OCI-LY3 (cell line): Measurements from ENCODE around the gene STAT3.

Experiments used
- H2AFZ ChIP-seq: fragments of 200-600, 300-600 bp; shearing (Covaris generic); 2 replicates; pipeline ENCODE4 v1.6.0; 2014; ENCODE audit warnings: antibody characterized with exemption, low read depth, low read length
- H3K27ac ChIP-seq: fragments of 200-600, 300-600 bp; sonication (generic); 2 replicates; pipeline ENCODE4 v1.5.1; 2014; ENCODE audit warnings: mild to moderate bottlenecking, low read length, moderate library complexity, mixed read lengths
- H3K27me3 ChIP-seq: fragments of 200-600, 300-600 bp; sonication (generic); 2 replicates; pipeline ENCODE4 v1.6.1; 2014; ENCODE audit warnings: low read depth, low read length, mixed read lengths
- H3K36me3 ChIP-seq: fragments of 200-600, 300-600 bp; sonication (generic); replicated peaks from 2 replicates; pipeline ENCODE3; 2014; ENCODE audit warnings: low read depth, low read length, mixed read lengths
- H3K4me1 ChIP-seq: fragments of 300-600, 200-600 bp; sonication (generic); 2 replicates; pipeline ENCODE4 v1.6.1; 2014; ENCODE audit warnings: low read length, mixed read lengths
- H3K4me2 ChIP-seq: fragments of 200-600, 300-600 bp; sonication (generic); 2 replicates; pipeline ENCODE4 v1.6.1; 2014; ENCODE audit warnings: low read length, mixed read lengths
- H3K4me3 ChIP-seq: fragments of 300-600, 200-600 bp; sonication (generic); 2 replicates; pipeline ENCODE4 v1.5.1; 2014; ENCODE audit warnings: antibody characterized with exemption, mild to moderate bottlenecking, low read length, moderate library complexity
- H3K79me2 ChIP-seq: fragments of 300-600, 200-600 bp; shearing (Covaris generic); 2 replicates; pipeline ENCODE4 v1.6.1; 2014; ENCODE audit warnings: mild to moderate bottlenecking, low read length, mixed read lengths
- H3K9ac ChIP-seq: fragments of 300-600, 200-600 bp; shearing (Covaris generic); 2 replicates; pipeline ENCODE4 v1.6.0; 2014; ENCODE audit warnings: mild to moderate bottlenecking, low read length, moderate library complexity
- H3K9me3 ChIP-seq: fragments of 200-600, 300-600 bp; shearing (Covaris generic); 2 replicates; pipeline ENCODE4 v1.6.1; 2014; ENCODE audit warnings: low read length, mixed read lengths; ENCODE audit not compliant: insufficient read depth
- H4K20me1 ChIP-seq: fragments of 200-600, 300-600 bp; sonication (generic); 2 replicates; pipeline ENCODE4 v1.6.1; 2016; ENCODE audit warnings: low read length, mixed read lengths; ENCODE audit not compliant: insufficient read depth
- EZH2phosphoT487 ChIP-seq: fragments of 200-600 bp; shearing (Covaris generic); IDR thresholded peaks from 2 replicates; pipeline ENCODE4 v1.6.1; 2018; ENCODE audit warnings: antibody characterized with exemption, mixed run types, low read depth
- TF ChIP-seq, protein P1 (sequence below): fragments of 200-600, 300-600 bp; sonication (generic); IDR thresholded peaks from 2 replicates; pipeline ENCODE4 v1.5.1; 2014; ENCODE audit warnings: antibody characterized with exemption, low read length, low read depth

The STAT3 gene

GRCh38 chr17:42410319-42410685, 22.1 kb upstream of the STAT3 start:
- no peaks in the 10 kb centered on the region for H4K20me1 ChIP-seq
- no peaks in the 10 kb centered on the region for H3K27me3 ChIP-seq
- H3K79me2 ChIP-seq, result no peaks in the 10 kb centered on the region
- H3K9ac ChIP-seq, result peak overlapping the region; percentile 27; the same call in 1 of the 2 replicates
- no peaks in the 10 kb centered on the region for H3K9me3 ChIP-seq
- peak overlapping the region; percentile 42 for H3K4me2 ChIP-seq
- no peak overlapping the region; the same call in 1 of the 2 replicates for H2AFZ ChIP-seq
- H3K36me3 ChIP-seq, result no peaks in the 10 kb centered on the region
- no peak overlapping the region for H3K4me3 ChIP-seq
- H3K27ac ChIP-seq, result 0 out of 2 replicates have a peak overlapping the region, but pooled peaks have one; percentile 5
- TF ChIP-seq EZH2phosphoT487, result no peak
- TF ChIP-seq, protein P1, sequence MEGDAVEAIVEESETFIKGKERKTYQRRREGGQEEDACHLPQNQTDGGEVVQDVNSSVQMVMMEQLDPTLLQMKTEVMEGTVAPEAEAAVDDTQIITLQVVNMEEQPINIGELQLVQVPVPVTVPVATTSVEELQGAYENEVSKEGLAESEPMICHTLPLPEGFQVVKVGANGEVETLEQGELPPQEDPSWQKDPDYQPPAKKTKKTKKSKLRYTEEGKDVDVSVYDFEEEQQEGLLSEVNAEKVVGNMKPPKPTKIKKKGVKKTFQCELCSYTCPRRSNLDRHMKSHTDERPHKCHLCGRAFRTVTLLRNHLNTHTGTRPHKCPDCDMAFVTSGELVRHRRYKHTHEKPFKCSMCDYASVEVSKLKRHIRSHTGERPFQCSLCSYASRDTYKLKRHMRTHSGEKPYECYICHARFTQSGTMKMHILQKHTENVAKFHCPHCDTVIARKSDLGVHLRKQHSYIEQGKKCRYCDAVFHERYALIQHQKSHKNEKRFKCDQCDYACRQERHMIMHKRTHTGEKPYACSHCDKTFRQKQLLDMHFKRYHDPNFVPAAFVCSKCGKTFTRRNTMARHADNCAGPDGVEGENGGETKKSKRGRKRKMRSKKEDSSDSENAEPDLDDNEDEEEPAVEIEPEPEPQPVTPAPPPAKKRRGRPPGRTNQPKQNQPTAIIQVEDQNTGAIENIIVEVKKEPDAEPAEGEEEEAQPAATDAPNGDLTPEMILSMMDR, result no peak
- peaks cover 70% of the 10 kb centered on the region for H3K4me1 ChIP-seq

DNA sequence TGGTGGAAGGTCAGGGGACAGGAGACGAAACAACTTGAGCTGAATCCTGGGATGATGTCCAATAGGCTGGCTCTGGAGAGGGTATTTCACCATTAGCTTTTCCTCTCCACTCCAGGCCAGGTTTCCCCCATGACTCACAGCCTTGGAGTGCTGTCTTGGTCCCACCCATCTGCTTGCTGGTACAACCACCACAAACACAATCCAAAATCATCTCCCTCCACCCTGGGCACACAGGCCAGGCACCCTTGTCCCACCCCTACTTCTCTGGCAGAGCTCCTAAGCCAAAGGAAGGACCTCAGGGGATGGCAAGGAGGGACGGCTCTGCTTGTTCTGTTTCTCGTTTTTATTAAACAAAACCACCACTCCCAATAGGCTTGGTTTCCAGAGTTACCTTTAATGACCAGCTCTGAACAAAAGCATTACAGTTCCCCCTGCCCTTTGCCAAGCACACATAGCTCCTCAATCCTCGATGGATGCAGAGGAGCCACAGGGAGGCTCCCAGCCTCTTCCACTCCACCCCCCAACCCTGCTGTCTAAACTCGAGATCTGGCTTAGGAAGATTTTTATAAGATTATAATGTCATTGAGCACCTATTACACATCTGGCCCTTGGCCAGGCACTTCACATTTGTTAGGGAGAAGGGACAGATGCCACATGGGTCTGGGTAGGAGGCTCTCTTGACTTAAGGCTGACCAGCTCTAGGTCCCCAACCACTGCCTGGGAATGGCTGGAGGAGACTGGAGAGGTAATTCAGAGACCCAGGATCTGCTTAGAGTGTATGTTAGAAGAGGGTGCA, 21.5 kb upstream of the STAT3 start:
- Histone ChIP-seq H3K4me3 (no peak overlapping the region), H3K4me2 (peak overlapping the region; percentile 42), H3K9me3 (no peaks in the 10 kb centered on the region), H2AFZ (peak overlapping the region; percentile 2; the same call in 1 of the 2 replicates), H3K27ac (0 out of 2 replicates have a peak overlapping the region, but pooled peaks have one; percentile 5), H3K36me3 (no peaks in the 10 kb centered on the region), H3K27me3 (no peaks in the 10 kb centered on the region; the same call in 1 of the 2 replicates), H3K79me2 (no peaks in the 10 kb centered on the region), H3K4me1 (peaks cover 64% of the 10 kb centered on the region), H3K9ac (peak overlapping the region; percentile 27; the same call in 1 of the 2 replicates), H4K20me1 (no peaks in the 10 kb centered on the region)
- no peak for TF ChIP-seq EZH2phosphoT487
- TF ChIP-seq, protein P1, result no peak

GRCh38 chr17:42408061-42408460, 19.8 kb upstream of the STAT3 start:
- Histone ChIP-seq H3K4me3 (no peak overlapping the region), H3K4me1 (peaks cover 61% of the 10 kb centered on the region), H3K27ac (no peak overlapping the region), H3K79me2 (no peaks in the 10 kb centered on the region), H3K9me3 (no peaks in the 10 kb centered on the region), H3K9ac (no peak overlapping the region), H3K4me2 (no peak overlapping the region), H4K20me1 (no peaks in the 10 kb centered on the region), H2AFZ (no peak overlapping the region), H3K27me3 (peaks cover 6% of the 10 kb centered on the region), H3K36me3 (no peaks in the 10 kb centered on the region)
- TF ChIP-seq, protein P1, result no peak

GRCh38 chr17:42407289-42407836, 19.1 kb upstream of the STAT3 start:
- H3K4me3 ChIP-seq, result no peak overlapping the region
- no peaks in the 10 kb centered on the region for H3K36me3 ChIP-seq
- H2AFZ ChIP-seq, result peak overlapping the region; percentile 11; the same call in 1 of the 2 replicates
- H3K4me1 ChIP-seq, result peaks cover 67% of the 10 kb centered on the region
- H3K79me2 ChIP-seq, result no peaks in the 10 kb centered on the region
- no peak for TF ChIP-seq EZH2phosphoT487
- TF ChIP-seq, protein P1, result no peak
- H3K4me2 ChIP-seq, result peak overlapping the region; percentile 32
- no peaks in the 10 kb centered on the region for H4K20me1 ChIP-seq
- H3K9me3 ChIP-seq, result no peaks in the 10 kb centered on the region
- peaks cover 6% of the 10 kb centered on the region for H3K27me3 ChIP-seq
- H3K27ac ChIP-seq, result no peak overlapping the region
- H3K9ac ChIP-seq, result no peak overlapping the region
